Activated CD8-positive, alpha-beta T cell treated with anti-CD3 and anti-CD28 coated beads for 36 hours (primary cell): ENCODE measurements around the gene AHRR. TPM values are rescaled to one million over a fixed set of nuclear protein-coding genes. Genes with fewer than 3 reads are reported as not detected.

Experiments used
- ATAC-seq: fragments of 200-7000 bp; cut with Tn5 transposase; one replicate; pipeline ENCODE4 v1.10.0; 2021; ENCODE audit warnings: mild to moderate bottlenecking, moderate library complexity
- CTCF ChIA-PET: fragments of 350-600 bp; sonication (Branson Sonifier 250); formaldehyde crosslinking; loops from one replicate; lab custom pipeline; 2021; ENCODE audit warnings: antibody characterized with exemption; lab: Charles Lee
- POLR2A ChIA-PET: fragments of 350-600 bp; sonication (Branson Sonifier 250); formaldehyde crosslinking; loops from one replicate; lab custom pipeline; 2021; ENCODE audit warnings: antibody characterized with exemption; lab: Charles Lee
- DNase-seq: peaks from one replicate; pipeline ENCODE4 v3.0.0-alpha.2; 2020
- H3K27ac Mint-ChIP-seq: one replicate; pipeline ENCODE4 v1.8.0; 2021; ENCODE audit warnings: mild to moderate bottlenecking, mixed read lengths
- H3K27me3 Mint-ChIP-seq: one replicate; pipeline ENCODE4 v1.8.0; 2021; ENCODE audit warnings: mixed read lengths
- H3K36me3 Mint-ChIP-seq: one replicate; pipeline ENCODE4 v1.8.0; 2021; ENCODE audit warnings: low read depth, mixed read lengths
- H3K4me1 Mint-ChIP-seq: one replicate; pipeline ENCODE4 v1.8.0; 2021; ENCODE audit warnings: low read depth, mixed read lengths
- H3K4me3 Mint-ChIP-seq: one replicate; pipeline ENCODE4 v1.8.0; 2021; ENCODE audit warnings: mild to moderate bottlenecking, moderate library complexity, mixed read lengths
- H3K9me3 Mint-ChIP-seq: one replicate; pipeline ENCODE4 v1.8.0; 2021; ENCODE audit warnings: mixed read lengths
- CTCF ChIP-seq: fragments of 200-600 bp; IDR thresholded peaks from one replicate; pipeline ENCODE4 v1.8.0; 2022; ENCODE audit warnings: antibody characterized with exemption, mild to moderate bottlenecking
- intact Hi-C: fragments of 100-400 bp; cut with micrococcal nuclease; formaldehyde crosslinking; loops from one replicate; pipeline ENCODE4 v1.10.0; 2022
- total RNA-seq, 2 experiments: library from RNA; stranded (reverse); gene quantifications; one replicate each; pipeline ENCODE4 v1.2.3, GENCODE V29; 2021

Gene AHRR
- total RNA-seq, 2 experiments from 2014 or later: 26.3 to 27.9 TPM

GRCh38 chr5:427415-428087 is 106.0 kb downstream of the AHRR start:
- TF ChIP-seq CTCF: no peak
- no peak overlapping the region for H3K4me3 Mint-ChIP-seq
- CTCF ChIA-PET: interaction anchor here (0.6 to 1.1 kb wide), 2 partner anchors 12 to 59 kb away, joined by 3 read pairs; no protein-coding TSS in a partner anchor
- no peak overlapping the region for H3K27ac Mint-ChIP-seq
- H3K27me3 Mint-ChIP-seq: peaks cover 8% of the 10 kb centered on the region
- peaks cover 26% of the 10 kb centered on the region for H3K4me1 Mint-ChIP-seq
- H3K36me3 Mint-ChIP-seq: peaks cover 32% of the 10 kb centered on the region
- DNase-seq (no peak), ATAC-seq (no peak)
- no peaks in the 10 kb centered on the region for H3K9me3 Mint-ChIP-seq
- POLR2A ChIA-PET: interaction anchor here (1.3 kb wide), 1 partner anchor 111 kb away, joined by 4 read pairs; no protein-coding TSS in a partner anchor
- intact Hi-C loops: no loop called here

GRCh38 chr5:428219-428618 is 106.7 kb downstream of the AHRR start:
- no peak overlapping the region for H3K4me3 Mint-ChIP-seq
- intact Hi-C loops: no loop called here
- H3K9me3 Mint-ChIP-seq: no peaks in the 10 kb centered on the region
- DNase-seq (no peak), ATAC-seq (no peak)
- H3K36me3 Mint-ChIP-seq: peaks cover 33% of the 10 kb centered on the region
- ChIA-PET CTCF (interaction anchor here (1.5 to 5.6 kb wide), 2 partner anchors 84 to 112 kb away, joined by 3 to 55 read pairs; no protein-coding TSS in a partner anchor), POLR2A (interaction anchor here (1.3 kb wide), 1 partner anchor 111 kb away, joined by 4 read pairs; no protein-coding TSS in a partner anchor)
- peaks cover 8% of the 10 kb centered on the region for H3K27me3 Mint-ChIP-seq
- no peak for TF ChIP-seq CTCF
- peaks cover 22% of the 10 kb centered on the region for H3K4me1 Mint-ChIP-seq
- no peak overlapping the region for H3K27ac Mint-ChIP-seq

- TF ChIP-seq CTCF: no peak
- Mint-ChIP-seq H3K4me1 (peaks cover 17% of the 10 kb centered on the region), H3K27ac (no peak overlapping the region), H3K9me3 (no peaks in the 10 kb centered on the region), H3K4me3 (no peak overlapping the region), H3K27me3 (peaks cover 8% of the 10 kb centered on the region), H3K36me3 (peaks cover 29% of the 10 kb centered on the region)
- intact Hi-C loops: no loop called here
- ATAC-seq (no peak), DNase-seq (no peak)
- ChIA-PET CTCF (interaction anchor here (1.5 to 5.6 kb wide), 2 partner anchors 85 to 113 kb away, joined by 3 to 55 read pairs; no protein-coding TSS in a partner anchor), POLR2A (interaction anchor here (1.3 kb wide), 1 partner anchor 112 kb away, joined by 4 read pairs; no protein-coding TSS in a partner anchor)
Measured at GRCh38 chr5:428754-429452, 107.4 kb downstream of the AHRR start.

- TF ChIP-seq CTCF: no peak
- H3K4me1 Mint-ChIP-seq: peaks cover 13% of the 10 kb centered on the region
- peaks cover 8% of the 10 kb centered on the region for H3K27me3 Mint-ChIP-seq
- ATAC-seq (no peak), DNase-seq (no peak)
- POLR2A ChIA-PET: interaction anchor here (0.7 kb wide), 1 partner anchor 88 kb away, joined by 3 read pairs; no protein-coding TSS in a partner anchor
- intact Hi-C loops: loop anchor here (5.0 kb wide), 1 partner anchor 112 kb away; no protein-coding TSS in a partner anchor
- CTCF ChIA-PET: interaction anchor here (0.9 to 5.6 kb wide), 5 partner anchors 17 to 153 kb away, joined by 3 to 55 read pairs (median 3); no protein-coding TSS in a partner anchor
- no peaks in the 10 kb centered on the region for H3K9me3 Mint-ChIP-seq
- peaks cover 29% of the 10 kb centered on the region for H3K36me3 Mint-ChIP-seq
- no peak overlapping the region for H3K4me3 Mint-ChIP-seq
- no peak overlapping the region for H3K27ac Mint-ChIP-seq
Measured at GRCh38 chr5:429453-430188, 108.1 kb downstream of the AHRR start.
